Measurements from ENCODE around the gene SLC47A2.

GRCh38 chr17:19755821-19756510 lies 39.6 kb upstream of the SLC47A2 start:
- TF ChIP-seq TAF1 (IDR thresholded peaks at IDR 0.05; ENCODE audit: borderline replicate concordance, insufficient read depth, low read length) (no peak), FOXP2 (optimal IDR thresholded peaks at IDR 0.05; ENCODE audit: borderline replicate concordance, extremely low read depth, extremely low read length, insufficient read depth) (no peak), SIN3A (IDR thresholded peaks at IDR 0.05; ENCODE audit: borderline replicate concordance, insufficient read depth, low read length) (no peak), POLR2AphosphoS5 (IDR thresholded peaks at IDR 0.05; ENCODE audit: low read depth, low read length) (no peak)
- TF ChIP-seq, protein P1, sequence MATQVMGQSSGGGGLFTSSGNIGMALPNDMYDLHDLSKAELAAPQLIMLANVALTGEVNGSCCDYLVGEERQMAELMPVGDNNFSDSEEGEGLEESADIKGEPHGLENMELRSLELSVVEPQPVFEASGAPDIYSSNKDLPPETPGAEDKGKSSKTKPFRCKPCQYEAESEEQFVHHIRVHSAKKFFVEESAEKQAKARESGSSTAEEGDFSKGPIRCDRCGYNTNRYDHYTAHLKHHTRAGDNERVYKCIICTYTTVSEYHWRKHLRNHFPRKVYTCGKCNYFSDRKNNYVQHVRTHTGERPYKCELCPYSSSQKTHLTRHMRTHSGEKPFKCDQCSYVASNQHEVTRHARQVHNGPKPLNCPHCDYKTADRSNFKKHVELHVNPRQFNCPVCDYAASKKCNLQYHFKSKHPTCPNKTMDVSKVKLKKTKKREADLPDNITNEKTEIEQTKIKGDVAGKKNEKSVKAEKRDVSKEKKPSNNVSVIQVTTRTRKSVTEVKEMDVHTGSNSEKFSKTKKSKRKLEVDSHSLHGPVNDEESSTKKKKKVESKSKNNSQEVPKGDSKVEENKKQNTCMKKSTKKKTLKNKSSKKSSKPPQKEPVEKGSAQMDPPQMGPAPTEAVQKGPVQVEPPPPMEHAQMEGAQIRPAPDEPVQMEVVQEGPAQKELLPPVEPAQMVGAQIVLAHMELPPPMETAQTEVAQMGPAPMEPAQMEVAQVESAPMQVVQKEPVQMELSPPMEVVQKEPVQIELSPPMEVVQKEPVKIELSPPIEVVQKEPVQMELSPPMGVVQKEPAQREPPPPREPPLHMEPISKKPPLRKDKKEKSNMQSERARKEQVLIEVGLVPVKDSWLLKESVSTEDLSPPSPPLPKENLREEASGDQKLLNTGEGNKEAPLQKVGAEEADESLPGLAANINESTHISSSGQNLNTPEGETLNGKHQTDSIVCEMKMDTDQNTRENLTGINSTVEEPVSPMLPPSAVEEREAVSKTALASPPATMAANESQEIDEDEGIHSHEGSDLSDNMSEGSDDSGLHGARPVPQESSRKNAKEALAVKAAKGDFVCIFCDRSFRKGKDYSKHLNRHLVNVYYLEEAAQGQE (IDR thresholded peaks at IDR 0.05; ENCODE audit: insufficient read depth in 1 of 2, low read depth in 2 of 2, low read length in 2 of 2) = no peak

All from PFSK-1 (cell line).